Esophagus muscularis mucosa (tissue), 3 donors: ENCODE data around the gene FCER2.

Source experiments
- POLR2A ChIP-seq: fragments of 450-650 bp; IDR thresholded peaks from one replicate; pipeline ENCODE4 v1.6.1; 2017; ENCODE audit warnings: antibody characterized with exemption, moderate library complexity, mild to moderate bottlenecking, low read depth
- POLR2AphosphoS5 ChIP-seq, 2 donors: sonication (generic); formaldehyde crosslinking; IDR thresholded peaks; one replicate each; pipeline ENCODE4 v1.6.1; 2017; ENCODE audit warnings: antibody characterized with exemption in 2 of 2
- TF ChIP-seq, protein P1 (sequence below), 3 experiments: fragments of 200-600 bp in 2 of 3; fragments of 450-650 bp in 1 of 3; sonication (generic) in 2 of 3; IDR thresholded peaks; one replicate each; pipeline ENCODE4 v1.5.1; 2017 to 2019; ENCODE audit warnings: antibody characterized with exemption in 3 of 3, mild to moderate bottlenecking in 2 of 3, moderate library complexity in 1 of 3

DNA sequence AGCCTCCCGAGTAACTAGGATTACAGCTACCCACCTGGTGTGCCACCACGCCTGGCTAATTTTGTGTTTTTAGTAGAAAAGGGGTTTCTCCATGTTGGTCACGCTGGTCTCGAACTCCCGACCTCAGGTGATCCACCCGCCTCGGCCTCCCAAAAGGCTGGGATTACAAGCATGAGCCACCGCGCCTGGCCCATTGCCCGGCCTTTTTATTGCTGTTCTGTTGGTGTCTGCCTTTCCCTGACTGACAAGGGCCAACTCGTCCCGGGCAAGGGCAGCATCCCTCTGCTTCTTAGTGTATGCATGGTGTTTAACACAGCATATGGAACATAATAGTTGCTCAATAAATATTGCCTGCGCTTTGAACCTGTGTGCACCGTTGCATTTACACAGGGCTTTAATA, 39.3 kb downstream of the FCER2 start:
- TF ChIP-seq, protein P1, sequence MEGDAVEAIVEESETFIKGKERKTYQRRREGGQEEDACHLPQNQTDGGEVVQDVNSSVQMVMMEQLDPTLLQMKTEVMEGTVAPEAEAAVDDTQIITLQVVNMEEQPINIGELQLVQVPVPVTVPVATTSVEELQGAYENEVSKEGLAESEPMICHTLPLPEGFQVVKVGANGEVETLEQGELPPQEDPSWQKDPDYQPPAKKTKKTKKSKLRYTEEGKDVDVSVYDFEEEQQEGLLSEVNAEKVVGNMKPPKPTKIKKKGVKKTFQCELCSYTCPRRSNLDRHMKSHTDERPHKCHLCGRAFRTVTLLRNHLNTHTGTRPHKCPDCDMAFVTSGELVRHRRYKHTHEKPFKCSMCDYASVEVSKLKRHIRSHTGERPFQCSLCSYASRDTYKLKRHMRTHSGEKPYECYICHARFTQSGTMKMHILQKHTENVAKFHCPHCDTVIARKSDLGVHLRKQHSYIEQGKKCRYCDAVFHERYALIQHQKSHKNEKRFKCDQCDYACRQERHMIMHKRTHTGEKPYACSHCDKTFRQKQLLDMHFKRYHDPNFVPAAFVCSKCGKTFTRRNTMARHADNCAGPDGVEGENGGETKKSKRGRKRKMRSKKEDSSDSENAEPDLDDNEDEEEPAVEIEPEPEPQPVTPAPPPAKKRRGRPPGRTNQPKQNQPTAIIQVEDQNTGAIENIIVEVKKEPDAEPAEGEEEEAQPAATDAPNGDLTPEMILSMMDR (IDR thresholded peaks at IDR 0.05): no peak
- TF ChIP-seq POLR2AphosphoS5 (IDR thresholded peaks at IDR 0.05): no peak
- TF ChIP-seq POLR2A: no peak
